Neural progenitor cell (in vitro differentiated cells): ENCODE results near the gene RUNX1. TPM values are rescaled to one million over a fixed set of nuclear protein-coding genes. Genes with fewer than 3 reads are reported as not detected.

Experiments used
- DNase-seq: peaks from one replicate; pipeline ENCODE4 v3.0.0-alpha.2; 2016; ENCODE audit warnings: low spot score
- H2AFZ ChIP-seq: fragments of 200-600 bp; sonication (generic); replicated peaks from 2 replicates; pipeline ENCODE4 v1.6.1; 2016; ENCODE audit warnings: antibody characterized with exemption
- H3F3A ChIP-seq: fragments of 200-600 bp; sonication (generic); 2 replicates; pipeline ENCODE4 v1.6.1; 2016; ENCODE audit warnings: antibody characterized with exemption, low read depth
- H3K27ac ChIP-seq: fragments of 200-600 bp; sonication (generic); 2 replicates; pipeline ENCODE4 v1.5.1; 2016; ENCODE audit warnings: mild to moderate bottlenecking
- H3K27me3 ChIP-seq: fragments of 200-600 bp; sonication (generic); 2 replicates; pipeline ENCODE4 v1.6.1; 2016; ENCODE audit warnings: mild to moderate bottlenecking, moderate library complexity
- H3K36me3 ChIP-seq: fragments of 200-600 bp; sonication (generic); 2 replicates; pipeline ENCODE4 v1.5.1; 2016
- H3K4me1 ChIP-seq: fragments of 200-600 bp; sonication (generic); 2 replicates; pipeline ENCODE4 v1.6.1; 2016; ENCODE audit warnings: mixed run types
- H3K4me2 ChIP-seq: fragments of 200-600 bp; sonication (generic); 2 replicates; pipeline ENCODE4 v1.6.1; 2016
- H3K4me3 ChIP-seq: fragments of 200-600 bp; sonication (generic); 2 replicates; pipeline ENCODE4 v1.5.1; 2016
- H3K79me2 ChIP-seq: fragments of 200-600 bp; sonication (generic); 2 replicates; pipeline ENCODE4 v1.6.1; 2016; ENCODE audit warnings: low read depth
- H3K9ac ChIP-seq: fragments of 200-600 bp; sonication (generic); 2 replicates; pipeline ENCODE4 v1.6.1; 2016
- H3K9me3 ChIP-seq: fragments of 200-600 bp; sonication (generic); 2 replicates; pipeline ENCODE4 v1.5.1; 2016; ENCODE audit warnings: low read depth
- H4K20me1 ChIP-seq: fragments of 200-600 bp; sonication (generic); 2 replicates; pipeline ENCODE4 v1.6.1; 2016; ENCODE audit warnings: low read depth
- H3K27ac Mint-ChIP-seq: 3 replicates; pipeline ENCODE4 v1.8.0; 2021; ENCODE audit warnings: mixed read lengths
- H3K27me3 Mint-ChIP-seq: 2 replicates; pipeline ENCODE4 v1.8.0; 2022; ENCODE audit warnings: low read depth, mild to moderate bottlenecking, inconsistent platforms, moderate library complexity, mixed read lengths; ENCODE audit not compliant: insufficient read depth
- H3K36me3 Mint-ChIP-seq: 3 replicates; pipeline ENCODE4 v1.8.0; 2021; ENCODE audit warnings: mixed read lengths
- H3K4me1 Mint-ChIP-seq: 3 replicates; pipeline ENCODE4 v1.8.0; 2021; ENCODE audit warnings: mixed read lengths
- H3K4me3 Mint-ChIP-seq: 3 replicates; pipeline ENCODE4 v1.8.0; 2021; ENCODE audit warnings: mild to moderate bottlenecking, moderate library complexity, mixed read lengths
- H3K9me3 Mint-ChIP-seq: 3 replicates; pipeline ENCODE4 v1.8.0; 2020; ENCODE audit warnings: mixed read lengths
- CTCF ChIP-seq: fragments of 200-600 bp; sonication (generic); IDR thresholded peaks from 2 replicates; pipeline ENCODE4 v1.5.1; 2017; ENCODE audit warnings: antibody characterized with exemption, mild to moderate bottlenecking
- EZH2 ChIP-seq: fragments of 200-600 bp; sonication (generic); IDR thresholded peaks from 2 replicates; pipeline ENCODE4 v1.6.1; 2017; ENCODE audit warnings: antibody characterized with exemption, mild to moderate bottlenecking, moderate library complexity
- EZH2phosphoT487 ChIP-seq: fragments of 200-600 bp; sonication (generic); IDR thresholded peaks from 2 replicates; pipeline ENCODE4 v1.6.1; 2017; ENCODE audit warnings: antibody characterized with exemption
- total RNA-seq: library from RNA; depleted of rRNA; stranded (reverse); fragments of >200 nt; gene quantifications from 2 replicates; pipeline ENCODE4 v1.2.3, GENCODE V29; 2015; ENCODE audit warnings: low replicate concordance

RUNX1 gene
- total RNA-seq, 1 donor from 2014 or later = 0.09 TPM

GRCh38 chr21:35016071-35016470 lies 33.0 kb downstream of the RUNX1 start:
- no peaks in the 10 kb centered on the region for H3K27me3 Mint-ChIP-seq
- no peaks in the 10 kb centered on the region for H3K9me3 Mint-ChIP-seq
- TF ChIP-seq EZH2 = no peak
- no peak for TF ChIP-seq EZH2phosphoT487
- no peak for TF ChIP-seq CTCF
- no peak overlapping the region for H3K4me3 Mint-ChIP-seq
- no peak overlapping the region for H3K4me2 ChIP-seq
- H3K27ac Mint-ChIP-seq = no peak overlapping the region
- H3K9me3 ChIP-seq = no peaks in the 10 kb centered on the region
- no peaks in the 10 kb centered on the region for H3F3A ChIP-seq
- no peak overlapping the region for H3K4me3 ChIP-seq
- H3K36me3 Mint-ChIP-seq = no peaks in the 10 kb centered on the region
- H3K9ac ChIP-seq = no peak overlapping the region
- no peak for DNase-seq
- H3K4me1 Mint-ChIP-seq = peaks cover 9% of the 10 kb centered on the region
- H3K36me3 ChIP-seq = no peaks in the 10 kb centered on the region
- no peaks in the 10 kb centered on the region for H3K79me2 ChIP-seq
- H4K20me1 ChIP-seq = no peaks in the 10 kb centered on the region
- H2AFZ ChIP-seq = no peak overlapping the region
- H3K4me1 ChIP-seq = peaks cover 7% of the 10 kb centered on the region
- no peak overlapping the region for H3K27ac ChIP-seq
- no peaks in the 10 kb centered on the region for H3K27me3 ChIP-seq

GRCh38 chr21:35015435-35016024 lies 33.6 kb downstream of the RUNX1 start:
- Histone ChIP-seq H3K4me3 (no peak overlapping the region), H4K20me1 (no peaks in the 10 kb centered on the region), H3K9ac (no peak overlapping the region), H3K4me2 (no peak overlapping the region), H3F3A (no peaks in the 10 kb centered on the region), H3K79me2 (no peaks in the 10 kb centered on the region), H2AFZ (no peak overlapping the region), H3K9me3 (no peaks in the 10 kb centered on the region), H3K4me1 (peaks cover 7% of the 10 kb centered on the region), H3K27me3 (no peaks in the 10 kb centered on the region), H3K36me3 (no peaks in the 10 kb centered on the region), H3K27ac (no peak overlapping the region)
- H3K4me1 Mint-ChIP-seq = peaks cover 9% of the 10 kb centered on the region
- H3K27ac Mint-ChIP-seq = no peak overlapping the region
- TF ChIP-seq EZH2phosphoT487 (no peak), EZH2 (no peak), CTCF (no peak)
- H3K9me3 Mint-ChIP-seq = no peaks in the 10 kb centered on the region
- no peaks in the 10 kb centered on the region for H3K27me3 Mint-ChIP-seq
- no peaks in the 10 kb centered on the region for H3K36me3 Mint-ChIP-seq
- no peak for DNase-seq
- H3K4me3 Mint-ChIP-seq = no peak overlapping the region

GRCh38 chr21:35014302-35015041 lies 34.6 kb downstream of the RUNX1 start:
- H3K27ac ChIP-seq = no peak overlapping the region
- no peaks in the 10 kb centered on the region for H3K9me3 Mint-ChIP-seq

More at GRCh38 chr21:35014302-35015041, 34.6 kb downstream of the RUNX1 start:
- Histone ChIP-seq H3K4me2 (no peak overlapping the region), H3K36me3 (no peaks in the 10 kb centered on the region), H2AFZ (no peak overlapping the region), H3F3A (no peaks in the 10 kb centered on the region), H4K20me1 (no peaks in the 10 kb centered on the region), H3K79me2 (no peaks in the 10 kb centered on the region), H3K27me3 (no peaks in the 10 kb centered on the region), H3K4me1 (peaks cover 7% of the 10 kb centered on the region), H3K9me3 (no peaks in the 10 kb centered on the region), H3K4me3 (no peak overlapping the region), H3K9ac (no peak overlapping the region)
- no peaks in the 10 kb centered on the region for H3K27me3 Mint-ChIP-seq
- H3K36me3 Mint-ChIP-seq = no peaks in the 10 kb centered on the region
- H3K4me3 Mint-ChIP-seq = no peak overlapping the region
- peaks cover 9% of the 10 kb centered on the region for H3K4me1 Mint-ChIP-seq
- TF ChIP-seq EZH2 (no peak), CTCF (no peak), EZH2phosphoT487 (no peak)
- DNase-seq = no peak
- no peak overlapping the region for H3K27ac Mint-ChIP-seq
